IPS-NIHi7 (cell line): ENCODE results near the gene SPRR3.

ENCODE experiments used
- DNase-seq: peaks from one replicate; pipeline ENCODE4 v3.0.0; 2012; ENCODE audit warnings: mixed read lengths; ENCODE audit errors: extremely low spot score

The SPRR3 gene, protein sequence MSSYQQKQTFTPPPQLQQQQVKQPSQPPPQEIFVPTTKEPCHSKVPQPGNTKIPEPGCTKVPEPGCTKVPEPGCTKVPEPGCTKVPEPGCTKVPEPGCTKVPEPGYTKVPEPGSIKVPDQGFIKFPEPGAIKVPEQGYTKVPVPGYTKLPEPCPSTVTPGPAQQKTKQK

GRCh38 chr1:153001382-153001781 is at the start of gene SPRR3:
Gene SPRR3, plus strand, starts transcription at chr1:153001749. Its CDS starts 1,272 bp downstream, at chr1:153003021.
- no peak for DNase-seq

GRCh38 chr1:152953761-152954160 is 47.8 kb upstream of the SPRR3 start:
- DNase-seq = no peak

- DNase-seq = no peak
These were observed 47.1 kb upstream of the SPRR3 start for GRCh38 chr1:152954436-152954835.

DNA sequence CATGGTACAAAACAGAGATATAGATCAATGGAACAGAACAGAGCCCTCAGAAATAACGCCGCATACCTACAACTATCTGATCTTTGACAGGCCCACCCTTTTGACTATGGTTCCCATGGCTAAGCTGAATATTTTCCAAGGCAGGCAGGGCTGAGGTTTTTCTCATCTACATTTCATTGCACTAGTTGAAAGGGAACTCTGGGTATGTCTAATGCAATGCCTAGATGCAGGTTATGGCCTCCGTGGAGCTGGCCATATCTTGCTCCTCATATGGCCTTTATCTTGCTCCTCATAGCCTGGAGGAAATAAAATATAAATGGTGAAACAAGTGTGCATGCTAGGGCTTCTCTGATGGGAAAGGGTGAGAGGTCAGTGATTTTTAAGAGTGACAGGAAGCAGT is 44.0 kb upstream of the SPRR3 start:
- no peak for DNase-seq

DNA sequence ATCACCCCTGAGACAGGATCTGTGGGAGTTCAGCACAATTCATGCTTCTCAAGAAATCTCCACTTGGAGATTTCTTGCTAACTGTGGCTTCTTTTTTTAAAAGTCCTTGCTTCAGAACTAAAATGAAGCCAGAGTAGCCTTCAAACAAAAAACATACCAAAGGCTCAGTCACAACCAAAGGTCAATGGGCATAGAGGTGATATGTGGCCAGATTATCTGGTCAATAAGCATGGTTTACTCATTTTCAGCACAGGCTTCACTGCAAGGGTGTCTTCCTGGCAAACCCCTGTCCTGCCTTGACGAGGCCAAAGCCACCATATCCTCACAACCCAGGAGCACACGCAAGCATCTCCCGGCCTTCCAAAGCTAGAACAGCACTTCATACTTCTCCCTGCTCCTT is 42.3 kb upstream of the SPRR3 start:
- DNase-seq = no peak

DNA sequence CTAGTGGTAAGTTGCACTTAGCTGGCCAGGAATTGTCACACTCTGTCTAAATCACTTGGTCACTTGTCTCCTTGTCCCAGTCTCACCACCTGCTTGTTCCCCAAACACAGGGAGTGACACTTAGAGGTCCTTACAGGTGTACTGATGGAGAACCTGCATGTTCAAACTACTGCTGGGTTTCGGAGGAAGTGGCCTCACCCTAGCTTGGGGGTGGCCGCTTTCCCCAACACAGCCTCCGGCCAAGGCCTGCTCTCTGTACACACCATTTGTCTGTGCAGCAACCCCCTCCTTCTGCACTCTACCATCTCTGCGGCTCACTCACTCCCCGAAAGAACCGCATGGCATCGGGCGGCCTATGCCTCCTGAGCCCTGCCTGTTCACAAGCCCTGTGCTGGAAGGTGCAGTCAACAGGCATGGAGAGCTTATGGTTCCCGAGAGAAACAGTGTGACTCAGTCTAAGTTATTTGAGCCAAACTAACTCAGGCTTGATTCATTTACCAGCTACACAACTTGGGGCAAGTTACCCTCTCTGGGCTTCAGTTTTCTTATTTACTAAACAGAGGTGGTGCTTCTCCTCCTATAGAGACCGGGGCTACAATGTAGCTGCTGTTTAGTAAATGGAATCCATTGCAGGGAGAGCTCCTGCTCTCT is 41.6 kb upstream of the SPRR3 start:
- no peak for DNase-seq

- DNase-seq = peak; percentile 11
These were observed 41.0 kb upstream of the SPRR3 start for GRCh38 chr1:152960452-152961044.

- no peak for DNase-seq
These were observed 40.2 kb upstream of the SPRR3 start for GRCh38 chr1:152961226-152961891.

DNA sequence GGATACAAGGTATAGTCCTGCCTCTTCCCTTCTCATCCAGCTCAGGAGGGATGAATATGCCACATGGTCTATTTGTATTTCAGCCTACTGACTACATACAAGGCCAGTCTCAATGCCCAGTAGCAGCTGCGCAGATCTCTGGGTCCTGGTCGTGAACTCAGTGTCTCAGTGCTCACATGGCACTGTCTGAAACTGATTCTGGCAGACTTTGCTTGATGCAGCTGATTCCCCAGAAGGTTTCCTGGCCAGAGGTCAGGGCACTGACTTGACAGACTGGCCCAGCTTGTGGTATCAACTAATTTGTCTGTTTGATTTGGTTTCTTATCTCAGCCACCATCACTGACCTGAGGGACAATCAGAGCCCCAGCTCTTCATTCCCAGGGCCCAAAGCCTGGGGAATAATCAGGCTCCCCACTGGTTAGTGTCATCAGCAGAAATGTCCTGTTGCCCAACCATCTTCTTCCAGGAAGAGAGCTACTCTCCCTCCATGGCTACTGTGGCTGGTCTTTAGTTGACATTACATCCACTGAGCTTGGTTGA is 38.6 kb upstream of the SPRR3 start:
- no peak for DNase-seq

GRCh38 chr1:152964536-152964935 is 37.0 kb upstream of the SPRR3 start:
- DNase-seq = no peak

DNA sequence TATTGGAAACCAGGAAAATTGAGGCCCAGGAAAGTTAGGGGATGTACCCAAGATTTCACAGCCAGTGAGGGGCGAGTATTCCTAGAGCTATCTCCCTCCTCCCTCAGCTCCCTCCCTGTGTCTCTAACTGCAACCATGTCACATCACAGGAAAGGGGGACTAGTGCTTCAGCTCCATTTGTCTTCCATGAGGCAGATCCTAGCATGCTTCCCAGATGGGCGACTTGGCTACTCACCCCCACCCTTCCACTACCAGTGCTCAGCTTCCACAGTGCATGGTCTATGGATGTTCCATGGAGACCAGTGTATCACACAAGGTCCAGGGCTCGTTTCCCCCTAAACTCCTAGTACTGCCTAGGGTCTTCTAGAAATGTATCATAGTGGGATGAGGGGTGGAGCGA is 35.7 kb upstream of the SPRR3 start:
- no peak for DNase-seq

DNA sequence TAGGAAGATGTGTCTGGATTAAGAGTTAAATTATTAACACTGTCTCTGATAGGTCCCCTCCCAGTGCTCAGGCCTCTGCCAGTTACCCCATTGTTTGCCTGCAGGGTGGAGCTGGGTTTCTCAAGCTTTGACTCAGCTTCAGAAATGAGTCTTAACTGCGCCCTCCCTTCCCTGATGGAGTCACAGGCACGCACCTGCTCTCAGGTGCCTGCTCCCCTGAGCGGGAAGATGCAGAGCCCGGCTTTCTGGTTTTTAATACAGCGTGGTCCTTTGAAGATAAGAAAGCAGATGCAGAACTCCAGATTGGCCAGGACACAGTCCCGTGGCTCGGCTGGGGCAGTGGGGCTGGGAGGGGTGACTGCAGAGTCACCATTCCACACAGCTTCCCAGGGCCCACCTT is 34.3 kb upstream of the SPRR3 start:
- DNase-seq = no peak

GRCh38 chr1:152968248-152968647 is 33.3 kb upstream of the SPRR3 start:
- no peak for DNase-seq

GRCh38 chr1:152969036-152969435 is 32.5 kb upstream of the SPRR3 start:
- DNase-seq = no peak

DNA sequence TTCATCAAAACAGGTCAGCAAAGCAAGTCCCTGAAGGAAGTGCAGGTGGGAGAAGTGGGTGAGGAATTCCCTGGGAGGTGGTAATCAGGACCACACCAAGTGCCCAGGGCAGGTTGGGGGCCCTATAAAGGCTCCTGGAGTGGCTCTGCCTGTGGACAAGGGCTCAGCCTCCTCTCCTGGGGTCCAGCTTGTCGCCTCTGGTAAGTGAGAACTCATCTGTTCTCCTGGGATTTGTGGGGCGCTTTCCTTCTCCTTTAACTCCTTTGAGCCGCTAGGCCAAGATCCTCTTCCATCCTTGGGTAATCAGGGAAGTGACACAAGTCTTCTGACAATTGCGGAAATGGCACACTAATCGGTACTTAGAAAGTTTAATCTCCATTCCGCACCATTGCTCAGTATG is 31.1 kb upstream of the SPRR3 start, which contains the start of gene SPRR4:
TSS of gene SPRR4 (plus strand) at position 154 of the 400 bp plus-strand sequence. CDS start 1,243 bp downstream, outside the sequence.
- DNase-seq = no peak

DNA sequence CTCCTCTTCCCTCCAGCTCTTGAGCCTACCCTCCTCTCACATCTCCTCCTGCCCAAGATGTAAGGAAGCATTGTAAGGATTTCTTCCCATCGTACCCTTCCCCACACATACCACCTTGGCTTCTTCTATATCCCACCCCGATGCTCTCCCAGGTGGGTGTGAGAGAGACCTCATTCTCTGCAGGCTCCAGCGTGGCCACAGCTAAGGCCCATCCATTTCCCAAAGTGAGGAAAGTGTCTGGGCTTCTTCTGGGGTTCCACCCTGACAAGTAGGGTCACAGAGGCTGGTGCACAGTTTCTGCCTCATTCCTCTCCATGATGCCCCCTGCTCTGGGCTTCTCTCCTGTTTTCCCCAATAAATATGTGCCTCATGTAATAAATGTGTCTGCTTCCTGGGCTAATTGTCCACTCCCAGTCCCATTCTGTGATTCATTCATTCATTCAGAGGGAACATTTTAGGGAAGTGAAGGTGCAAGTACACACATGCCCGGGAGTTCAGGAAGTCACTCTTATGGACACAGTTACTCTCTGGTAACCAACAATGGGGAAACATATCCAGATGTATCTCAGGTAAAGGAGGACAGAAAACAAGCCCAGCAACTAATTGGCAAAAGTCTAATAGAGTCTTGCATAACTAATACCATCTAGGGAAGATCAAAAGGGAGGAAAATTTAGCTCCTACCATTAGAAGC is 29.2 kb upstream of the SPRR3 start:
- DNase-seq = no peak

- DNase-seq = no peak
These were observed 24.9 kb upstream of the SPRR3 start for GRCh38 chr1:152976688-152977087.

GRCh38 chr1:152977614-152978013 is 23.9 kb upstream of the SPRR3 start:
- DNase-seq = no peak

- DNase-seq = no peak
These were observed 20.9 kb upstream of the SPRR3 start for GRCh38 chr1:152980676-152981075.

DNA sequence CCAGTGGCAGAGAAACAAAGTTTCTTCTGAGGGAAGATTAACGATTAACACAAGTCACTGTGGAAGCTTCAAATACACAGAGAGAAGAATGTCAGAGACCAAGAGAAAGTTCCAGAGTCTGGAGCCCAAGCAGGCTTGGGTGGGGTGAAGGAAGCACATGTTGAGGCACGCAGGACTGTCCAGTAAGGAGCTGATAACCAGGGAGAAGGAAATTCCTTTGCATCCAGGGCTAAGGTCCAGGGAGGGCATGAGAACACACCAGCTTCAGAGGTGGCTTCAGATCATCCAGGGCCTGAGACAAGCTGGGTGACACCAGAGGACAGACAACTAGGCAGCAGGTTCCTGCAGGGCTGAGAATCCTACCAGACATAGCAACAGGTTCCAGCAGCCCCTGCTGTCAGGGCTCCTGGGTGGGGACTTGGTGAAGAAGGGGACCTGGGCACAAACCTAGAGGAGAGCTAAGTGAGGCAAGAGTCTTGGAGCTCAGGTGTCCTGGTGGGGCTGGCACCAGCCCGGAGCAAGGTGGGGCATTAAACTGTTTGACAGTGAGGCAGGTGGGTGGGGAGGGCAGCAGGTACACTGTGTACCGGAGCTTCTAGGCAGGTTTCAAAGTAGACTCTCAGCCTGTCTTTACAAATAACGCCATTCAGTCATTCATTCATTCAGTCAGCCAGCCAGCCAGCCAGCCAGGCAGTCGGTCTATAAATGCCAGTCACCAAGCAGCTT is 20.2 kb upstream of the SPRR3 start:
- no peak for DNase-seq

- DNase-seq = no peak
These were observed 19.5 kb upstream of the SPRR3 start for GRCh38 chr1:152982076-152982475.
